GM21526 (cell line): ENCODE measurements around the gene C2CD5.
A peak's percentile ranks its signal among the peaks of the same experiment; 100 is the strongest.
"Not testable (repeated sequence)": the region's sequence is repeated elsewhere in the genome, so short reads cannot be mapped to it uniquely, and the experiment has no call there.

Source experiments
- ATAC-seq: cut with Tn5 transposase; IDR thresholded peaks from one replicate; pipeline ENCODE4 v1.9.1; 2021; ENCODE audit warnings: moderate library complexity; ENCODE audit not compliant: unreplicated experiment, low FRiP score

C2CD5 gene

DNA sequence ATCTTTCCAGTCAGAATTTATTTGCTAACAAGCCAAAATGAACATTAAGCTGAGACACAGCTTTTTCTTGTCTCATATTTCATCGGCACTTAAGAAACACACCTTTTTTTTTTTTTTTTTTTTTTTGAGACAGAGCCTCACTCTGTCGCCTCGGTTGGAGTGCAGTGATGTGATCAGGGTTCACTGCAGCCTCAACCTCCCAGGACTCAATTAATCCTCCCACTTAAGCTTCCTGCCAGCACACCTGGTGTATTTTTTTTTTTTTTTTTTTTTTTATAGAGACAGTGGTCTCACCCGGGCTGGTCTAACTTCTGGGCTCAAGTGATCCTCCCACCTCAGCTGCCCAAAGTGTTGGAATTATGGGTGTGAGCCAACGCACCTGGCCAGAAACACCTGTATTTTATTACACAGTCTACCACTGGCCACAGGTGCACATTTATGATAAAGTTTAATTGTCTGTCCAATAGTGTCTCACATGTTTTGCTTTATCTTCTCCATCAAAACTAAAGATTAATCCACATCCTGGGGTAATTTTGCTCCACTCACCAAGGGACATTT, 62.7 kb downstream of the C2CD5 start:
- no peak for ATAC-seq

GRCh38 chr12:22480814-22481213, 63.5 kb downstream of the C2CD5 start:
- not testable (repeated sequence) for ATAC-seq

DNA sequence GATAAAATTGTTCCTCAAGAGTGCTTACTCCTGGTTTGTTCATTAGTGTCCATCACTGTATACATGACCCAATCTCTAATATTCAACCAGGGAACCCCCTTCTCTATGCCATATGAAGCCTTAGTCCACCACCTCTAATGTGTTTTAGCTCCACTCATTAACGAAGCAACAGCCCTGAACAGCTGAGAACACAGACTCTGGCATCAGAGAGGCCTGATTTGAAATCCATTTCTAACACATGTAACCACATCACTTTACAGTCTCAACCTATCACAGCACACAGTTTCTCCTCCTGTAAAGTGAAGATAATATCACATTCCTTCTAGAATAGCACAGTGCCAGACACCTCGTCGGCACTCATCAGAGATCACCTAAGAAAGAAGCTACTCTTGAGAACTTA, 64.3 kb downstream of the C2CD5 start:
- no peak for ATAC-seq

DNA sequence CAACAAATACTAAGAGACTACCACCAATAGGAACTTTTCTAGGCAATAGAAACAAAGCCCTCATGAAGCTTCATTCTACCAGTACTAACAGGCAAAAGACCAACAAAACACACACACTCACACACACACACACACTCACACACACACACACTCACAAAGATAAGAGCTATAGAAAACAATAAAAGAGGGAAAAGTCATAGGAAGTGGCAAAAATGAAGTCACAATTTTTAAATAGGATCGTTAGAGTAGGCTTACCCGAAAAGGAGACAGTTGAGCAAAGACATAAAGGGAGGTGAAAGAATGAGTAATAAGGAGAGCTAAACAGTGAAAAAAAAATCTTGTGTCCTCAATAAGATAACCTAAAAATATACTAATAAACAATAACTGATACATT, 66.5 kb downstream of the C2CD5 start:
- no peak for ATAC-seq

DNA sequence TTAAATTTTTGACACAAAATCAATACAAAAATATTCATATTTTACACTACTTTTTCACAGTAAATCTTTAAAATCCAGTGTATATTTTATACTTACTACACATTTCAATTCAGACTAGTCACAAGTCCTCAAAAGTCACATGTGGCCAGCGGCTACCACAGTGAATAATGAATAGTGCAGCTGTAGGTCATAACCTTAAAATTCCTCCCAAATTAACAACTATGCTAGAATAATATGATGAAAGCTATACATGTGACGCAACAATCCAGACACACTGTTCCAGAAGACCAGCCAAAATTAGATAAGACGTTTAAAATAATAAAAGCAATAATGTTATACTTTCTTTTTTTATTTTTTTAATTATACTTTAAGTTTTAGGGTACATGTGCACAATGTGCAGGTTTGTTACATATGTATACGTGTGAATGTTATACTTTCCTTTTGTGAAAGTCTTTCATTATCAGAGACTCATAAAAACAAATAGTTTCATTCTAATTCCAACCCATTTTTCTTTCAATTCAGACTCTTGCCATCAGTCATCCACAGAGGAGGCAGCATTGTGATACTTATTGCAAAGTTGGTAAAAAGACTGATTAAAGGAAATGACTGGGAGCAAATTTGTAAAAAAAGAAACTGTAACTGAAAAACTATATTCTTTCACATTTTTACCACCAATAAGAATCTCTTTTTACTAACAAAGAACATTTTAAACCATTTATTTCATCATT, 67.0 kb downstream of the C2CD5 start:
- ATAC-seq: no peak

DNA sequence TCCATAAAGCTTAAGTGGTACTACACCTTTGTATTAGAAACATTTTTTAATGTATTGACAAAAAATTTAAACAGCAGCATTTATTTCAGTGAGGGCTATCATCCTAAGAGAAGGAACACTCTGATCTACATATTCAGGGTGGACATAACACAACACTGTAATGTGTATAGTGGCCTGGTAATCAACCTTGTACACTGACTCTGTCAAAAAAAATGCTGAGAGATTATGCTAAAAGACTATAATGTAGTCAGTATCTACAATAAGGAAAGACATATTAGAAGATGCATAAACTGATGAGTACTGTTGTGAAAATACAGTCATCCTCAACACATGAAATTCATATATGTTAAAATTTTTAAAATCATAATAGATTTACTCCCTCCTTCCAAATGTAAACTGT, 68.2 kb downstream of the C2CD5 start:
- ATAC-seq: no peak

DNA sequence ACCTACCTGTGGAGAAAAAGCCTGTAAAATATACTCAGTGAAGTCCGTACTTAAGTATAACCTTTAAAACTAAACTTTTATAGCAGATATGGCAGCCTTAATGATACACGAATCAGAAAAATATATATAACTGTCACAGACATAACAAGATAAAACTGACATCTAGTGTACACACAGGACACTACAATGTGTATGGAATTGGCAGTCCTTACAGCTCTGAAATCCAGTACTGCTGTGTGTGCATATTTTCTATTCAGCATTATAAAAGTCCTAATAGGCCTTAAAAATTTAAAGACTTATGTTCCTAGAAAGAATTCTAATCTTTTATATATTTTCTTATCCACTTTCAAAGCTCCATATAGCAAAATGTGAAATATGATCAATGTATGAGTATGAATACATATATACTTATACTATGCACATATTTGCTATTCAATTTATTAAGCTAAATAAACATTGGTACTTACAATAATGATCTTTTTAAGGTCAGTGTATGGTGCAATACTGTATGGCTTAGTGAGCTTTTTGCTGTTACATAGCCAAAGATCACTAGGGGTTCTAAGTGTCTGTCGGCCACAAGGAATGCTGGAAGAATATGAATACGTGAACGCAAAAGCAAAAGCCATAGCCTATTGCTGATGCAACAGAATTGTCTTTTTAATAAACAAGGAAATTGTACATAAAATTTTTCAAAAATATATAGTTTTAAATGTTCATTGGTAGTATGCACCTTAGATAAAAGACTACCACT, 69.2 kb downstream of the C2CD5 start:
- ATAC-seq: no peak

- ATAC-seq: peak; percentile 58
Observed at GRCh38 chr12:22473212-22473611, 71.1 kb downstream of the C2CD5 start.

DNA sequence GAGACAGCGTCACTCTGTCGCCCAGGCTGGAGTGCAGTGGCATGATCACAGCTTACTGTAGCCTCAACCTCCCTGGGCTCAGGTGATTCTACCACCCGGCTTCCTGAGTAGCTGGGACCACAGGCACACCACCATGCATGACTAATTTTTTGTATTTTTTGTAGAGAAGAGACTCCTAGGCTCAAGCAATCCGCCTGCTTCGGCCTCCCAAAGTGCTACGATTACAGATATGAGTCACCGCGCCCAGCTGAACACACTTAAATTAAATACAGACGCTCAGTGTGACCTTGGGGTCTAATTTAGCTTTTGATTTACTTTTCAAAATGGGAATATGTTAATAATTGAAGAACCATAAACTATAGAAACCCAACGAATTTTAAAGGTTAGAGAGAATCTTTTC, 77.2 kb downstream of the C2CD5 start:
- ATAC-seq: no peak

DNA sequence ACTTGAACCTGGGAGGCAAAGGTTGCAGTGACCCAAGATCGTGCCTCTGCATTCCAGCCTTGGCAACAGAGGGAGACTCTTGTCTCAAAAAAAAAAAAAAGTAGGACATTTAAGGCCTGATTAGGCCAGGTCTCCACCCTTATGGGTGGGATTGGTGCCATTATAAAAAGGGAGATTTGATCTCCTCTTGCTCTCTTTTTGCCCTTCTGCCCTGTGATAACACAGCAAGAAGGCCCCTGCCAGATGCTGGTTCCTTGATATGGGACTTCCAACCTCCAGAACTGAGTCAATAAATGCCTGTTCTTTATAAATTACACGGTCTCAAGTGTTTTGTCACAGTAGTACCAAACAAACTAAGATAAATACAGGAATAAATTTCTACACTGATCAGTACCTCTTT, 81.0 kb downstream of the C2CD5 start:
- no peak for ATAC-seq

DNA sequence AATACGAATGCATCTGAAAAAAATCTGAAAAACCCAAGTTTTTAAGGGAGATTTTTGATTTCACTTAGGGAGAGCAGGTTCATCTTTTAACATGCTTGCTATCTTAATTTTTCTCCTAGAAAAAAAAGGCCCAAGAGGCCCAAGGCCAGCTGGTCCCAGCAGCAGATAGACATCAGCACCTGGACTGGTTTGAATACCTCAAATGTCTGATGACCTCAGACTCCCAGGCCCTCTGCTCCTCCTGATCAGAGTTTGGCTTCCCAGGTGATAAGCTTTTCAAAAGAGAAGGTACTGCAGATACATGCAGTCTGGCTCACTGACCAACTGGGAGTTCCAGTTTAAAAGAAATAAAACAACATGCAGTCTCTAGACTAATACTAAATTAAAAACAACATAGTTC, 82.6 kb downstream of the C2CD5 start:
- ATAC-seq: no peak

DNA sequence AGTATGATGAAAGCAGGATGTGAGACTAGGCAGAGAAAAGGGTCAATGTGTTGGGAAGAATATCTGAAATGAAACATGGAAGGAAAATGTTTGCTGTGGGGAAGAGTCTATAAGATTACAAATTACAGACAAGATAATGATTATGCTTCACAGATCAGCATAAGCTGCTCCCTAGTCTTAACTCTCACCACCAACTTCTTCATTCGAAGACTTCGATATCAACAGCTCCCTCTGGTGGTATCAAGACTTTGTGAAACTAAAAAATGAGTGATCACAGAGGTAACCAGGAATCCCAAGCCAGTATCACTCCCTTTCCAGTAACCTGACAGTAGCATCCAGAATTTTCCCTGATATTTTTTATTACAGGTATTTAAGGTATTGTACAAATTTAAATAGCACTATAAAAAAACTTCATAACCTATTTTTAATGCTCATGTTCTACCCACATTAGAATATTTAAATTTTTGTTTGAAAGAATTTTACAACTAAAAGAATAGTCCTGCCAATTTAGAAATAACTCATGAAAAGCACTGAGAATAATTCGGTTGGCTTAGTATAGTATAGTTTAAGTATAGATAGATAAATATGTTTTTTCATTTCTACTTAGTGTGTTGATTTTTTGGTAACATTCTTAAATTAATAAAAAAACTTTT, 84.4 kb downstream of the C2CD5 start:
- no peak for ATAC-seq

- no peak for ATAC-seq
Observed at GRCh38 chr12:22458298-22458937, 85.9 kb downstream of the C2CD5 start.

- ATAC-seq: no peak
Observed at GRCh38 chr12:22457085-22457484, 87.3 kb downstream of the C2CD5 start.

DNA sequence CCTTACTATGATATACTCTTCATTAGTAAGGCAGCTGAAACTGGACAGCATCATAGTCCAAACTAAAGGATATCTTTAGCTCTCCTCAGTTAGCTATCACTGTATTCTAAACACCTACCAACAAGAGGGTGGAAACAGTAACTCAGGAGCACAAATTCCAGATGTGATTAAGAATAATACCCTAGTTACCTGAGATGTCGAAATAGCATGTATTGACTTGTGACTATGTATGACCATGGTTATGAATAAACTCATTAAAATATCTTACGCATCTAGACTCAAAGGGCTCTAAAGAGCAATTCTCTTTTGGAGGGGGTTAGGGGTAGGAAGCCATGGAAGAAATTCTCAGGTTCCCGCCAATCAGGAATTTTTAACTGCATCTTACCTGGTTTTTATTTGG, 90.8 kb downstream of the C2CD5 start:
- ATAC-seq: no peak

- no peak for ATAC-seq
Observed at GRCh38 chr12:22447223-22447622, 97.1 kb downstream of the C2CD5 start.

DNA sequence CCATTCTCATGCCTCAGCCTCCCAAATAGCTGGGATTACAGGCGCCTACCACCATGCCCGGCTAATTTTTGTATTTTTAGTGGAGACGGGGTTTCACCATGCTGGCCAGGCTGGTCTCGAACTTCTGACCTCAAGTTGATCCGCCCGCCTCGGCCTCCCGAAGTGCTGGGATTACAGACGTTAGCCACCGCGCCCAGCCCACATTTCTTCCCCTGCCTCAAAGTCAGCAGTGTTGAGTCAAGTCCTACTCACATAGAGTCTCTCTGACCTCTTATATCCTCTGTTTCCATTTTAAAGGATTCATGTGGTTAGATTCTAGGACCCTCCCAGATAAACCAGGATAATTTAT, 100.1 kb downstream of the C2CD5 start:
- ATAC-seq: not testable (repeated sequence)

GRCh38 chr12:22443379-22444316, 100.7 kb downstream of the C2CD5 start:
- peak; percentile 100 for ATAC-seq

- ATAC-seq: no peak
Observed at GRCh38 chr12:22437031-22437806, 107.1 kb downstream of the C2CD5 start.
